H9 (cell line): Measurements from ENCODE around the gene SOD3. TPM values are rescaled to one million over a fixed set of nuclear protein-coding genes. Genes with fewer than 3 reads are reported as not detected.

Source experiments
- DNase-seq: peaks from one replicate; pipeline ENCODE4 v3.0.0-alpha.2; 2017
- H2AFZ ChIP-seq: one replicate; pipeline ENCODE4 v1.6.1; 2013; ENCODE audit warnings: mild to moderate bottlenecking, low read length, control low read depth, moderate library complexity
- H2AK5ac ChIP-seq: 2 replicates; pipeline ENCODE4 v1.6.1; 2013; ENCODE audit warnings: low read length, control low read depth, mixed read lengths; ENCODE audit not compliant: insufficient read length
- H2BK120ac ChIP-seq: one replicate; pipeline ENCODE4 v1.6.1; 2013; ENCODE audit warnings: low read depth, mild to moderate bottlenecking, low read length, control low read depth, inconsistent platforms; ENCODE audit not compliant: poor library complexity, severe bottlenecking
- H2BK12ac ChIP-seq: 2 replicates; pipeline ENCODE4 v1.6.1; 2013; ENCODE audit warnings: low read length, control low read depth, mixed read lengths, low read depth; ENCODE audit not compliant: insufficient read length
- H2BK15ac ChIP-seq: 2 replicates; pipeline ENCODE4 v1.6.1; 2013; ENCODE audit warnings: low read depth, low read length, control low read depth
- H2BK20ac ChIP-seq: one replicate; pipeline ENCODE4 v1.6.1; 2013; ENCODE audit warnings: low read depth, mild to moderate bottlenecking, low read length, control low read depth, inconsistent platforms; ENCODE audit not compliant: poor library complexity, severe bottlenecking
- H2BK5ac ChIP-seq: 2 replicates; pipeline ENCODE4 v1.6.1; 2013; ENCODE audit warnings: low read length, control low read depth, mixed read lengths; ENCODE audit not compliant: insufficient read length
- H3K14ac ChIP-seq: 2 replicates; pipeline ENCODE4 v1.6.1; 2013; ENCODE audit warnings: low read length, control low read depth; ENCODE audit not compliant: insufficient read depth
- H3K18ac ChIP-seq: 2 replicates; pipeline ENCODE4 v1.6.1; 2013; ENCODE audit warnings: low read depth, mild to moderate bottlenecking, mixed read lengths, low read length, control low read depth; ENCODE audit not compliant: insufficient read length
- H3K23ac ChIP-seq: 2 replicates; pipeline ENCODE4 v1.6.1; 2013; ENCODE audit warnings: low read length, control low read depth, mixed read lengths, low read depth; ENCODE audit not compliant: insufficient read length
- H3K23me2 ChIP-seq: 2 replicates; pipeline ENCODE4 v1.6.1; 2013; ENCODE audit warnings: low read depth, mild to moderate bottlenecking, mixed read lengths, low read length, control low read depth; ENCODE audit not compliant: insufficient read length, poor library complexity, severe bottlenecking
- H3K27ac ChIP-seq: 2 replicates; pipeline ENCODE4 v1.5.1; 2013; ENCODE audit warnings: low read length, control low read depth, mixed read lengths, low read depth; ENCODE audit not compliant: insufficient read length
- H3K27me3 ChIP-seq: 2 replicates; pipeline ENCODE4 v1.6.1; 2013; ENCODE audit warnings: low read length, control low read depth, inconsistent platforms; ENCODE audit not compliant: insufficient read depth
- H3K4ac ChIP-seq: 2 replicates; pipeline ENCODE4 v1.6.1; 2013; ENCODE audit warnings: low read depth, mild to moderate bottlenecking, control low read depth, inconsistent platforms, low read length, moderate library complexity
- H3K4me1 ChIP-seq: 2 replicates; pipeline ENCODE4 v1.6.1; 2013; ENCODE audit warnings: low read length, control low read depth, inconsistent platforms; ENCODE audit not compliant: insufficient read depth
- H3K4me2 ChIP-seq: 2 replicates; pipeline ENCODE4 v1.6.1; 2013; ENCODE audit warnings: low read length, control low read depth, mixed read lengths; ENCODE audit not compliant: insufficient read length, insufficient read depth
- H3K56ac ChIP-seq: 2 replicates; pipeline ENCODE4 v1.6.1; 2013; ENCODE audit warnings: low read depth, mild to moderate bottlenecking, mixed read lengths, low read length, control low read depth; ENCODE audit not compliant: insufficient read length
- H3K79me1 ChIP-seq: 2 replicates; pipeline ENCODE4 v1.6.1; 2013; ENCODE audit warnings: low read depth, mild to moderate bottlenecking, moderate library complexity, low read length, control low read depth, inconsistent platforms; ENCODE audit not compliant: insufficient read depth, poor library complexity, severe bottlenecking
- H3K79me2 ChIP-seq: 2 replicates; pipeline ENCODE4 v1.6.1; 2013; ENCODE audit warnings: low read length, control low read depth, inconsistent platforms; ENCODE audit not compliant: insufficient read depth
- H3K9ac ChIP-seq: 2 replicates; pipeline ENCODE4 v1.6.1; 2013; ENCODE audit warnings: low read length, control low read depth, mixed read lengths; ENCODE audit not compliant: insufficient read length; ENCODE audit errors: extremely low read depth
- H3K9me3 ChIP-seq: one replicate; pipeline ENCODE4 v1.6.1; 2013; ENCODE audit warnings: low read depth, low read length, inconsistent platforms; ENCODE audit not compliant: control insufficient read depth
- H3T11ph ChIP-seq: one replicate; pipeline ENCODE4 v1.6.1; 2013; ENCODE audit warnings: mild to moderate bottlenecking, low read length, control low read depth, inconsistent platforms
- H4K20me1 ChIP-seq: one replicate; pipeline ENCODE4 v1.6.1; 2013; ENCODE audit not compliant: control insufficient read depth, insufficient read length, insufficient read depth
- H4K5ac ChIP-seq: 2 replicates; pipeline ENCODE4 v1.6.1; 2013; ENCODE audit warnings: low read depth, mild to moderate bottlenecking, mixed read lengths, low read length, control low read depth; ENCODE audit not compliant: insufficient read length
- H4K8ac ChIP-seq: replicated peaks from 2 replicates; pipeline ENCODE4 v1.6.1; 2013; ENCODE audit warnings: low read length, control low read depth, mixed read lengths, low read depth; ENCODE audit not compliant: insufficient read length
- H4K91ac ChIP-seq: 2 replicates; pipeline ENCODE4 v1.6.1; 2013; ENCODE audit warnings: low read depth, mild to moderate bottlenecking, moderate library complexity, mixed read lengths, low read length, control low read depth; ENCODE audit not compliant: insufficient read length
- H3K27ac Mint-ChIP-seq, 3 experiments: 2 replicates in 2 of 3; 3 replicates in 1 of 3; pipeline ENCODE4 v1.8.0; 2020 to 2021; ENCODE audit warnings: mixed read lengths in 3 of 3, mild to moderate bottlenecking in 1 of 3, moderate library complexity in 1 of 3
- H3K27me3 Mint-ChIP-seq: 2 replicates; pipeline ENCODE4 v1.8.0; 2021; ENCODE audit warnings: low read depth, mild to moderate bottlenecking, moderate library complexity, mixed read lengths
- H3K36me3 Mint-ChIP-seq, 3 experiments: 2 replicates in 2 of 3; 3 replicates in 1 of 3; pipeline ENCODE4 v1.8.0; 2020 to 2021; ENCODE audit warnings: low read depth in 3 of 3, mixed read lengths in 3 of 3; ENCODE audit not compliant: insufficient read depth in 1 of 3
- H3K4me1 Mint-ChIP-seq, 2 experiments: 2 replicates each; pipeline ENCODE4 v1.8.0; 2020; ENCODE audit warnings: mixed read lengths in 2 of 2
- H3K4me3 Mint-ChIP-seq, 2 experiments: 2 replicates in 1 of 2; 3 replicates in 1 of 2; pipeline ENCODE4 v1.8.0; 2020 to 2021; ENCODE audit warnings: mild to moderate bottlenecking in 2 of 2, mixed read lengths in 2 of 2, moderate library complexity in 1 of 2
- H3K9me3 Mint-ChIP-seq, 2 experiments: 2 replicates in 1 of 2; 3 replicates in 1 of 2; pipeline ENCODE4 v1.8.0; 2020; ENCODE audit warnings: mild to moderate bottlenecking in 2 of 2, mixed read lengths in 2 of 2, moderate library complexity in 1 of 2
- WGBS: extraction: QIAGEN DNeasy Blood & Tissue Kit; methylation state at CpG from one replicate; pipeline ENCODE4 v1.1.7; 2013; ENCODE audit warnings: missing lambda C conversion rate, low lambda C conversion rate, mixed read lengths; ENCODE audit not compliant: insufficient read length; ENCODE audit errors: extremely low coverage; 5-methylcytosine and 5-hydroxymethylcytosine counted together
- total RNA-seq: library from RNA; stranded (reverse); gene quantifications from 2 replicates; pipeline ENCODE4 v1.2.1, GENCODE V29; 2021
- TF ChIP-seq, protein P1 (sequence below): fragments of 200-600 bp; sonication (generic); conservative IDR thresholded peaks from 3 replicates; pipeline ENCODE4 v1.8.0; 2021; ENCODE audit warnings: antibody characterized with exemption, mild to moderate bottlenecking

SOD3 gene
- total RNA-seq, 1 experiment from 2014 or later: 3.3 TPM

- H4K91ac ChIP-seq: no peak overlapping the region
- TF ChIP-seq, protein P1, sequence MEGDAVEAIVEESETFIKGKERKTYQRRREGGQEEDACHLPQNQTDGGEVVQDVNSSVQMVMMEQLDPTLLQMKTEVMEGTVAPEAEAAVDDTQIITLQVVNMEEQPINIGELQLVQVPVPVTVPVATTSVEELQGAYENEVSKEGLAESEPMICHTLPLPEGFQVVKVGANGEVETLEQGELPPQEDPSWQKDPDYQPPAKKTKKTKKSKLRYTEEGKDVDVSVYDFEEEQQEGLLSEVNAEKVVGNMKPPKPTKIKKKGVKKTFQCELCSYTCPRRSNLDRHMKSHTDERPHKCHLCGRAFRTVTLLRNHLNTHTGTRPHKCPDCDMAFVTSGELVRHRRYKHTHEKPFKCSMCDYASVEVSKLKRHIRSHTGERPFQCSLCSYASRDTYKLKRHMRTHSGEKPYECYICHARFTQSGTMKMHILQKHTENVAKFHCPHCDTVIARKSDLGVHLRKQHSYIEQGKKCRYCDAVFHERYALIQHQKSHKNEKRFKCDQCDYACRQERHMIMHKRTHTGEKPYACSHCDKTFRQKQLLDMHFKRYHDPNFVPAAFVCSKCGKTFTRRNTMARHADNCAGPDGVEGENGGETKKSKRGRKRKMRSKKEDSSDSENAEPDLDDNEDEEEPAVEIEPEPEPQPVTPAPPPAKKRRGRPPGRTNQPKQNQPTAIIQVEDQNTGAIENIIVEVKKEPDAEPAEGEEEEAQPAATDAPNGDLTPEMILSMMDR: no peak
Measured at GRCh38 chr4:24764345-24764744, 31.0 kb upstream of the SOD3 start.

More at GRCh38 chr4:24764345-24764744, 31.0 kb upstream of the SOD3 start:
- peaks cover 4 to 8% of the 10 kb centered on the region in 2 experiments; a peak in 3 of 4 replicates for H3K4me1 Mint-ChIP-seq
- Histone ChIP-seq H4K20me1 (no peaks in the 10 kb centered on the region), H3K4me2 (no peak overlapping the region), H3K23ac (no peak overlapping the region), H2AK5ac (no peak overlapping the region), H3K27ac (no peak overlapping the region), H4K5ac (no peak overlapping the region), H3K18ac (no peak overlapping the region), H3T11ph (no peak overlapping the region), H2BK15ac (no peak overlapping the region), H3K4ac (no peak overlapping the region), H2BK20ac (no peak overlapping the region), H3K79me1 (no peaks in the 10 kb centered on the region), H3K9ac (no peak overlapping the region), H2BK120ac (no peak overlapping the region), H3K4me1 (no peaks in the 10 kb centered on the region), H2BK12ac (no peak overlapping the region), H4K8ac (no peak overlapping the region), H3K9me3 (no peaks in the 10 kb centered on the region), H3K27me3 (no peaks in the 10 kb centered on the region), H3K23me2 (no peaks in the 10 kb centered on the region), H3K56ac (no peak overlapping the region), H2AFZ (no peak overlapping the region), H2BK5ac (no peak overlapping the region), H3K79me2 (no peaks in the 10 kb centered on the region), H3K14ac (no peak overlapping the region)
- no CpG with 5 or more reads among the region's 3 CpGs for WGBS
- no peak overlapping the region for H3K27ac Mint-ChIP-seq
- H3K9me3 Mint-ChIP-seq: no peaks in the 10 kb centered on the region
- H3K4me3 Mint-ChIP-seq: no peak overlapping the region
- no peak for DNase-seq
- no peaks in the 10 kb centered on the region; the same call in 1 of the 2 replicates for H3K27me3 Mint-ChIP-seq
- H3K36me3 Mint-ChIP-seq: no peaks in the 10 kb centered on the region
